ENCODE results near the gene CACNG4.
A peak's percentile ranks its signal among the peaks of the same experiment; 100 is the strongest.

The CACNG4 gene

DNA sequence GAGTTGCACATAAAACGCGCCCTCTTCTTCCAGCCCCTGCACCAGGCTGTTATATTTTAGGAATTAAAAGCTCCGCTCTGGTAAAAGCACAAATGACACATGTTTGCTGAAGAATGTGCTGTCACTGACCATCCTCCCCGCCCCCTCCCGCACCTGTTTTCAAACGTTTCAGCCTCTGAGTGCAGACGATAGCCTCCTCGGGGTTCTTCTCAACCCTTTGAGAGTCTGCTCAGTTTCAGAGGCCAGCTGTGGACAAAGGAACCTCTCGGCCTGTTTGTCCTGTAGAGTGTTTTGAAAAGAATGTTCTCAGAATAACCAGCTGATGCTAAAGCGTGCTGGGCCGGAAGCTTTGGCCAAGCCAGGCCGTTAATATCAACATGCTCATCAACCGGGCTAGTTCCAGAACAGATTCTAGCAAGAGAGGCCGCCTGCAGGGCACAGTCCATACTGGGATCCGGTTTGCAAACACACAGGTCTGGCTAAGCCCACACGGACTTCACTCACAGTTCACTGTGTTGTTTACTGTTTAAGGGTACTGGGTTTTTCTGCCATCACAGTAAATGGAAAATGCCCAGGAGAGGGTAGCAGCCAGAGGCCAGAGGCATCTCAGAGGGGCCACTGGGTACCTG, 6.4 kb upstream of the CACNG4 start:
- Histone ChIP-seq H3K4me1 (peaks cover 21% of the 10 kb centered on the region), H3K27me3 (peaks cover 10% of the 10 kb centered on the region), H3K9ac (no peak overlapping the region), H3K27ac (no peak overlapping the region), H3K36me3 (no peaks in the 10 kb centered on the region), H3K4me2 (no peak overlapping the region), H4K20me1 (0 out of 2 replicates have a peak, but pooled peaks cover under 1% of the 10 kb centered on the region), H3K9me3 (no peaks in the 10 kb centered on the region), H3K4me3 (no peak overlapping the region)
- no peak for TF ChIP-seq Cebpa-rat (IDR thresholded peaks at IDR 0.05)

DNA sequence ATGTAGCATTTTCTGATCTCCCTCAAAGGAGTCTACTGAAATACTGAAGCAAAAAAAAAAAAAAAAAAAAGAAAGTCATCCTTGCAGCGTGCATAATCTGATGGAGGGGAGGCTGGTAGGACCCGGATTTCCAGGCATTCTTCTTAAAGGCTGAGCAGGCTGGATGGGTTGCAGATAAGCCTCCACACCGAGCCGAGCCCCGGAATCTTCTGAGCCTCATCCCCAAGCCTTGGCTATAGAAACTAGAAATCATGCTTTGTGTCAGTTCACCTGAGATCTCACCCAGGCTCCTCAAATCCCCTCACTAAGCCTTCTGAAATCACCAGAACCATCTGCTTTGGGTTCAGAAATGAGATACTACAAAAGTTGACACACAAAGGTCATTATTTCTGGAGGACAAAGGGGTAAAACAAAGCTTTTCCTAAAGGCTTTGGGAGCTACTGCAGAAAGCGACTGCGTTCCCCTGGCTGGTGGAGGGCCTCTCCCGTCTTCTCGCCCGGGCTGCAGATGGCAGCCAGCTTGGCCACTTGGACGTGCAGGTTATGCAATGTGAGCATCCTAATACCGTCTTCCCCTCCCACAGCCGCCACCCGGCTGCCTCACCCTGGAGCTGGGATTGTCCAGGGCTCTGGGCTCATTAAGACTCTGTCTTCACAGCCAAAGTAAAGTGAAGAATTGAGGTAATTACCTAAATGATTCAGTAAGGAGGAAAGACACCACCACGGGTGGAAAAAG, 4.7 kb upstream of the CACNG4 start:
- no peak for TF ChIP-seq Cebpa-rat (IDR thresholded peaks at IDR 0.05)
- Histone ChIP-seq H4K20me1 (peaks cover 10% of the 10 kb centered on the region), H3K4me3 (no peak overlapping the region), H3K36me3 (no peaks in the 10 kb centered on the region), H3K4me2 (no peak overlapping the region), H3K9ac (no peak overlapping the region), H3K9me3 (no peaks in the 10 kb centered on the region), H3K27ac (no peak overlapping the region), H3K27me3 (peaks cover 28% of the 10 kb centered on the region), H3K4me1 (peaks cover 13% of the 10 kb centered on the region; the same call in 1 of the 2 replicates)

GRCh38 chr17:66960613-66961012, 3.9 kb upstream of the CACNG4 start:
- Histone ChIP-seq H3K4me3 (no peak overlapping the region), H3K27ac (no peak overlapping the region), H3K9ac (no peak overlapping the region), H3K27me3 (peaks cover 34% of the 10 kb centered on the region), H3K36me3 (no peaks in the 10 kb centered on the region), H3K9me3 (no peaks in the 10 kb centered on the region), H3K4me1 (peaks cover 13% of the 10 kb centered on the region; the same call in 1 of the 2 replicates), H4K20me1 (peaks cover 10% of the 10 kb centered on the region), H3K4me2 (no peak overlapping the region)
- no peak for TF ChIP-seq Cebpa-rat (IDR thresholded peaks at IDR 0.05)

DNA sequence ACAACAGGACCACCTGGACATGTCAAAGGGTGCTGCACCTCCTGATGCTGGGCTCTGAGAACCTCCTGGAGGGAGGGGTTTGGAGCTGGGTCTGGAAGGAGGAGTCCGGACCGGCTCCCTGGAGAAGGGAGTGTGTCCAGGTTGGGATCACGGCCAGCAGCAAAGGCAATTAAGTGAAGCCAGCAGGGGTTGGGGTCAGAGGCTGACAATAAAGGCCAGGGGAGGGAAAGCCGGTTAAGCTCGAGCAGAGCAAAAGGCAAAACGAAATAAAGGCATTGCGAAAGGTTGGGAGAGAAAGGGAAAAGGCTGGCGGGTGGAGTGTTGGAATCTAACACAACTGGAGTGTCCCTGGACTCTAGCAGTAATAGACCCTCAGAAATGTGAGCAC, 992 bp upstream of the CACNG4 start:
- H3K4me2 ChIP-seq, result no peak overlapping the region
- no peak overlapping the region for H3K27ac ChIP-seq
- H3K9me3 ChIP-seq, result no peaks in the 10 kb centered on the region
- H3K4me3 ChIP-seq, result no peak overlapping the region
- peaks cover 60% of the 10 kb centered on the region for H3K27me3 ChIP-seq
- TF ChIP-seq Cebpa-rat (IDR thresholded peaks at IDR 0.05), result no peak
- no peaks in the 10 kb centered on the region for H3K36me3 ChIP-seq
- H3K4me1 ChIP-seq, result peaks cover 19% of the 10 kb centered on the region
- H4K20me1 ChIP-seq, result peaks cover 33% of the 10 kb centered on the region
- H3K9ac ChIP-seq, result no peak overlapping the region

GRCh38 chr17:66964930-66965800, 658 bp downstream of the CACNG4 start:
- Histone ChIP-seq H3K9ac (peak overlapping the region; percentile 45; the same call in 1 of the 2 replicates), H3K27me3 (peaks cover 60% of the 10 kb centered on the region), H3K27ac (no peak overlapping the region), H3K9me3 (no peaks in the 10 kb centered on the region), H3K36me3 (no peaks in the 10 kb centered on the region), H3K4me1 (peaks cover 32% of the 10 kb centered on the region), H3K4me3 (peak overlapping the region; percentile 73), H4K20me1 (peaks cover 33% of the 10 kb centered on the region), H3K4me2 (peak overlapping the region; percentile 100)
- TF ChIP-seq Cebpa-rat (IDR thresholded peaks at IDR 0.05), result no peak

DNA sequence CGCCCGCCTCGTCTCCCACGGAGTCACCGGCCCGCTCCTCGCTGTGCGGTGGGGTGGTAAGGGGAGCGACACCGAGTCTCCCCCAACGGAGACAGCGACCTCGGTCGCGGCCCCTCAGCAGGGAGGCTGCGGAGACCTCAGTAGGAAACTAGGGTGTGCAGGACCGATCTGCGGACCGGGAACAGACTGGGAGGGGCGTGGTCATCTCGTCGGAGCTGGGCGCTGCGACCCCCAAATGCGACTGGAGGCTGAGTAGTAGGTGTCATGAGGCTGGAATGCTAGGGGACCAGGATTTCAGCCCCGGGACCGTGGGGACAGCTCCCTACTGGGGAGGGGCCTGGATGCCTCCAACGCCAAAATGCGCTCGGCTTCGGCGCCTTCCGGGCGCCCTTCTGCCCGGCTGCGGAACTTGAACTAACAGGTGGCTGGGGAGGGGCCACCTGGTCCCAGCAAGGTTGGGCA, 1.3 kb downstream of the CACNG4 start:
- Histone ChIP-seq H3K27ac (no peak overlapping the region), H3K27me3 (peaks cover 60% of the 10 kb centered on the region), H3K4me3 (peak overlapping the region; percentile 73), H3K9me3 (no peaks in the 10 kb centered on the region), H3K36me3 (no peaks in the 10 kb centered on the region), H4K20me1 (peaks cover 33% of the 10 kb centered on the region), H3K9ac (peak overlapping the region; percentile 9; the same call in 1 of the 2 replicates), H3K4me2 (peak overlapping the region; percentile 100), H3K4me1 (peaks cover 39% of the 10 kb centered on the region)
- no peak for TF ChIP-seq Cebpa-rat (IDR thresholded peaks at IDR 0.05)

DNA sequence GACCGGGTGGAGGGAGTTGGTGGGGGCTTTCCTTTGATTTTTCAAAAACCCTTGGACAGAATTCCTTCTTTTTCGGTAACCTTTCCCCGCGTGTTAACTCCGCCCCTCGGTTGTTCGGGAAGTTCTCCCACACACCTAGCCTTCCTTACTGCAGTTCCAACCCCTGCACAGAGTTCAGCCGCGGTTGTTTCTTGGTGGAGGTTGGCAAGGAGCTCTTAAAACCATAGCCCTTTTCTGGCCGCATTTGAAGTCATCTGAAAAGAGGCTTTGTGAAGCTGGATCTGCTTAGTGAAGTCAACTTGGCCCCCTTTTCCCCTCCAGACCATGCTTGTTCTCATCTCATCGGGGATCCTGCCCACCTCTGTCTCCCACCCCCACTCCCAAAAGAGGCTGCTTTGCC, 1.8 kb downstream of the CACNG4 start:
- no peak overlapping the region for H3K27ac ChIP-seq
- peak overlapping the region; percentile 73 for H3K4me3 ChIP-seq

DNA sequence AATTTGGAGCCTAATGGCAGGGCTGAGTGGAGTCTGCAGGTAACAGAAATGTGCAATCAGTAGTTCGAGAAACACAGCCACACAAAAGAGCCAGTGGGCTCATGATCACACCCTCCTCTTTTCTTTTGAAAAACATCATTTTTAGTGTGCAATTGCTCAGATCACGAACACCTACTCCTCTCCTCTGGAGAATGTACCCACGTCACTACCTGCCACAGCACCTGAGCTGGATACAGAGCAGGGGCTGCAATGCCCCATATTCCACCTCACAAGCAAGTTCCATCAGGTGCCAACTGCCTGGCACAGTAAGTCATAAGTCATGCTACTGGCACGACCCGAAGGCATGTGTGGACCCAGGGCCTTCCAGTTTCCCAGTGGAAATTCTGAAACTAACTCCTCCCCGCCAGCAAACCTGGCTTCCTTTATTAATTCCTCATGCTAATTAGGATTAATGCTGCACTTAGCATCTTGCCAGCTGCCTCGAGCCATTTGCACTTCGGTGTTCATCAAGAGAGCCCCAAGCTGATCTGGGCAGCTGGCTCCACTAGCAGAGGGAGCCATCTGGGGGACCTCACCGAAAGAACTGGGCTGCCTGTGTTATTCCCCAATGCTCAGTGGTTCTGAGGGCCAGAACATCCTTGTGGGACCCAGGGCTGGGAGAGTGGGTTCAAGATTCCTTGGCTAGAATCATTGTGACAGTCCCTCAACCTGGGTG, 2.4 kb downstream of the CACNG4 start:
- Histone ChIP-seq H3K9ac (no peak overlapping the region; the same call in 1 of the 2 replicates), H3K4me3 (peak overlapping the region; percentile 73; the same call in 1 of the 2 replicates), H3K4me1 (peaks cover 39% of the 10 kb centered on the region), H3K9me3 (no peaks in the 10 kb centered on the region), H3K4me2 (peak overlapping the region; percentile 100), H3K27ac (no peak overlapping the region), H3K36me3 (no peaks in the 10 kb centered on the region), H4K20me1 (peaks cover 33% of the 10 kb centered on the region), H3K27me3 (peaks cover 58% of the 10 kb centered on the region)
- no peak for TF ChIP-seq Cebpa-rat (IDR thresholded peaks at IDR 0.05)

More for the DNA sequence above, 1.8 kb downstream of the CACNG4 start:
- no peaks in the 10 kb centered on the region for H3K36me3 ChIP-seq
- H3K9ac ChIP-seq, result peak overlapping the region; percentile 9; the same call in 1 of the 2 replicates
- H3K27me3 ChIP-seq, result peaks cover 60% of the 10 kb centered on the region
- no peaks in the 10 kb centered on the region for H3K9me3 ChIP-seq
- no peak for TF ChIP-seq Cebpa-rat (IDR thresholded peaks at IDR 0.05)
- H3K4me2 ChIP-seq, result peak overlapping the region; percentile 100
- H4K20me1 ChIP-seq, result peaks cover 33% of the 10 kb centered on the region
- H3K4me1 ChIP-seq, result peaks cover 39% of the 10 kb centered on the region
